Progenitor cell of endocrine pancreas (in vitro differentiated cells): Measurements from ENCODE around the gene EXOC2. TPM values are rescaled to one million over a fixed set of nuclear protein-coding genes. Genes with fewer than 3 reads are reported as not detected.

ENCODE experiments used
- DNase-seq: peaks from one replicate; pipeline ENCODE4 v3.0.0; 2021; ENCODE audit warnings: low spot score; ENCODE audit not compliant: unreplicated experiment
- H3K27ac Mint-ChIP-seq: 2 replicates; pipeline ENCODE4 v1.8.0; 2021; ENCODE audit warnings: mild to moderate bottlenecking, moderate library complexity, mixed read lengths
- H3K27me3 Mint-ChIP-seq: 2 replicates; pipeline ENCODE4 v1.8.0; 2021; ENCODE audit warnings: mixed read lengths
- H3K36me3 Mint-ChIP-seq: 2 replicates; pipeline ENCODE4 v1.8.0; 2022; ENCODE audit warnings: mixed read lengths; ENCODE audit not compliant: insufficient read depth
- H3K4me1 Mint-ChIP-seq: 2 replicates; pipeline ENCODE4 v1.8.0; 2021; ENCODE audit warnings: low read depth, mixed read lengths
- H3K4me3 Mint-ChIP-seq: 2 replicates; pipeline ENCODE4 v1.8.0; 2021; ENCODE audit warnings: low read depth, mild to moderate bottlenecking, moderate library complexity, mixed read lengths
- H3K9me3 Mint-ChIP-seq: 2 replicates; pipeline ENCODE4 v1.8.0; 2021; ENCODE audit warnings: low read depth, mixed read lengths
- total RNA-seq: library from RNA; stranded (reverse); gene quantifications from 2 replicates; pipeline ENCODE4 v1.2.1, GENCODE V29; 2021
- TF ChIP-seq, protein P1 (sequence below): fragments of 200-600 bp; sonication (generic); IDR thresholded peaks from one replicate; pipeline ENCODE4 v1.5.0; 2021; ENCODE audit warnings: antibody characterized with exemption, mild to moderate bottlenecking; ENCODE audit not compliant: unreplicated experiment

EXOC2 gene
- total RNA-seq, 1 donor from 2014 or later = 24.4 TPM

DNA sequence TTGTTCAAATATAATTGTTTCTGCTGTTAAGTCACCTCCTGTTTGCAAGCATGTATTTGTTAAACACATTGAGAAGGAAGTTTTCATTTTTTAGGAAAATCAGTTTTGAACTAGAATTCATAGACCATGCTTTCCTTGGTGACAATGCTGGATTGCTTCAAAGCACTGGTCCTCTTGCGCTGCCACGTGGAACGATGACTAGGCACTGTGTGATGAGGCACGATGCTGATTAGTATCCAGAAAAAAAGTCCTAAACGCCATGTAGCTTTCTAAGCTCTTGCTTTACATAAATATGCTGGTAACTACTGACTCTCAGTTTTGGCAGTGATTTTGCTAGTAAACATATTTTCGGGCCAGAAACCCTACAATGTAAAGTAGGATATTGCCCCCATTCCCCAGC is 11.1 kb upstream of the EXOC2 start:
- TF ChIP-seq, protein P1, sequence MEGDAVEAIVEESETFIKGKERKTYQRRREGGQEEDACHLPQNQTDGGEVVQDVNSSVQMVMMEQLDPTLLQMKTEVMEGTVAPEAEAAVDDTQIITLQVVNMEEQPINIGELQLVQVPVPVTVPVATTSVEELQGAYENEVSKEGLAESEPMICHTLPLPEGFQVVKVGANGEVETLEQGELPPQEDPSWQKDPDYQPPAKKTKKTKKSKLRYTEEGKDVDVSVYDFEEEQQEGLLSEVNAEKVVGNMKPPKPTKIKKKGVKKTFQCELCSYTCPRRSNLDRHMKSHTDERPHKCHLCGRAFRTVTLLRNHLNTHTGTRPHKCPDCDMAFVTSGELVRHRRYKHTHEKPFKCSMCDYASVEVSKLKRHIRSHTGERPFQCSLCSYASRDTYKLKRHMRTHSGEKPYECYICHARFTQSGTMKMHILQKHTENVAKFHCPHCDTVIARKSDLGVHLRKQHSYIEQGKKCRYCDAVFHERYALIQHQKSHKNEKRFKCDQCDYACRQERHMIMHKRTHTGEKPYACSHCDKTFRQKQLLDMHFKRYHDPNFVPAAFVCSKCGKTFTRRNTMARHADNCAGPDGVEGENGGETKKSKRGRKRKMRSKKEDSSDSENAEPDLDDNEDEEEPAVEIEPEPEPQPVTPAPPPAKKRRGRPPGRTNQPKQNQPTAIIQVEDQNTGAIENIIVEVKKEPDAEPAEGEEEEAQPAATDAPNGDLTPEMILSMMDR = no peak
- no peaks in the 10 kb centered on the region for H3K36me3 Mint-ChIP-seq
- no peak for DNase-seq
- peaks cover 7% of the 10 kb centered on the region for H3K4me1 Mint-ChIP-seq
- H3K9me3 Mint-ChIP-seq = no peaks in the 10 kb centered on the region
- H3K4me3 Mint-ChIP-seq = no peak overlapping the region
- H3K27me3 Mint-ChIP-seq = peaks cover 10% of the 10 kb centered on the region
- no peak overlapping the region for H3K27ac Mint-ChIP-seq

DNA sequence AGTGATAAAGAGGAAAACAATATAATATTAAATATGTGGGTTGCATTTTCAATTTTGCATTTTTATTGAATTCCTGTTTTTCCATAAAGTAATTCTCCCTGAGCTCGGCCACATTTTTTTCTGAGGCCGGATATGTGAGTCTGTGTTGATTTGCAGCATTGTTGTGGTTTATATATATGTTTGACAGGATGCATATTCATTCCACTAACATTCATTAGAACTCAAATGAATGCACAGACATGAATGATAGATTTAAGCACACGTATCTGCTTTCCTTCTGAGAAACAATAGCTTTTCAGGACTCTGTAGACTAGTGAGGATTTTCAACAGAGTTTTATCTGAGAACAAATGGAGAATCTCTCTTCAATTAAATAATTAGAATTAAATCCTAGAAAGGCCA is 10.6 kb upstream of the EXOC2 start:
- no peak for DNase-seq
- Mint-ChIP-seq H3K4me1 (peaks cover 7% of the 10 kb centered on the region), H3K9me3 (no peaks in the 10 kb centered on the region), H3K27me3 (peaks cover 9% of the 10 kb centered on the region), H3K27ac (no peak overlapping the region), H3K4me3 (no peak overlapping the region), H3K36me3 (no peaks in the 10 kb centered on the region)
- TF ChIP-seq, protein P1 = no peak

DNA sequence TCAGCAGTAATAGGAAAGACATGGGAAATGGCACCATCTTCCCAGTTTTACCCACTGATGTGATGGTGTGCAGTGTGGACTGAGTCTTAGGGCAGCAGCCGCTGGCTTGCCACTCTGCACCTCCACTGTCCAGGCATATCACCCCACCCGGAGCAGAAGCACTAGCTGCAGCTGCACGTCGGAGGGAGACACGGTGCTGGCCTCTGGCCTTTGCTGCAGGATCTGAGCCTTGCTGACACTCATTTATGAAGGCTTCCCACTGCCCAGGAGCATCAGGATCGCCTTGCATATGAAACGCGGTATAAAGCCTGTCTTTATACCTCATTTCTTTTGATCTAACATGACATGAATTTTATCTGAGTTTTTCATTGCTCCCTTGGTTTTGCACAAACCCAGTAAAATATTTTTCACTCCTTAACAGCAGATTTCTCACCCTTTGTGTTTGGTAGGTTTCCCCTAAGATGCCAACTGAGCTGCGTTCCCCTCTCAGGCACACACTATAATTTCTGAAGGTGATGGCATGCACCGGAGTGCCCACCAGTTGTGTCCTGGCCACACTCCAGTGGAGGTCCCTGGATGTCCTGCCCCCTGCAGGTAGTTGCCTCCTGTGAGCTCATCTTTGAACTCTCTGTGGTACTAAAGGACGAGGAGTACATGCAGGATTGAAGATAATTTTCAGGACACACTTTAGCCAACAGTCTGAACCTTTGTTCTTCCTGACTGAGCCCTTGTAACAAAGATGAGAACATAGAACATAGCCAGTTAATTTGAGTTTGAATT is 9.0 kb upstream of the EXOC2 start:
- TF ChIP-seq, protein P1 = peak; percentile 29
- Mint-ChIP-seq H3K36me3 (no peaks in the 10 kb centered on the region), H3K4me3 (no peak overlapping the region), H3K27me3 (no peaks in the 10 kb centered on the region), H3K9me3 (no peaks in the 10 kb centered on the region), H3K27ac (no peak overlapping the region), H3K4me1 (peaks cover 7% of the 10 kb centered on the region)
- DNase-seq = no peak

DNA sequence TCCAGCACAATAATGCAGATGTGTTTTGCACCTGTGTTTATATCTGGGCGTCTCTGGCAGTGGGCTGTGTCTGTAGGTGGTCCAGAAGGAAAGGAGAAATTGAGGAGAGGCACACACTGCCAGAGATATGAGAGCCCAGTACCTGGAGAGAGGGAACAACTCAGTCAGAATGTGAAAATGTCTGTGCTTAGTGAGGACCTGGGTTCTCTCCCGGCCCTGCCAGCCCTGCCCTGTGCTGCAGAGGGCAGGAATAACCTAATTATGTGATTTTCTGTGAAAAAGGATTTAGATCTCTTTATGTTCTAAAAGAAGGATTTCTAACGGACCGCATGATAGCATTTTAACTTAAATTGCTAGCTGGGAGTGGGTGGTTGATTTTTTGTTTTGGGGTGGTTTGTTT is 8.3 kb upstream of the EXOC2 start:
- DNase-seq = no peak
- Mint-ChIP-seq H3K27me3 (no peaks in the 10 kb centered on the region), H3K9me3 (no peaks in the 10 kb centered on the region), H3K27ac (no peak overlapping the region), H3K36me3 (no peaks in the 10 kb centered on the region), H3K4me3 (no peak overlapping the region), H3K4me1 (peaks cover 7% of the 10 kb centered on the region)
- TF ChIP-seq, protein P1 = no peak

DNA sequence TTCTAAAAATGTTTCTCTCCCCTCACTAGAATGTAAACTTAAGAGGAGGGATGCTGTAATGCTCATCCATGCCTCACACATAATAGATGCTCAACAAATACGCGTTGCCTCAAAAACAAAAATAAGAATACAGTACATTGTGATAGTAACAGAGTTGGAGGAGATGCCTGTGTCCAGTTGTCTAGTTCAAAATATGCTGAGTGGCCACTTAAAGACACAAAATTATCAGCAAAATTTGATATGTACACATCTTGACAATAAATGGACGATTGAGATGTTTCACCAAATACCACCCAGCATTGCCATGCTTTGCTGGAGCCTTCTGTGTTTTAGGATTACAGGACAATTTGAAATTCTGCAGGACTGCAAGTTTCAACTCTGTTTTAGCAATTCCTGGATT is 7.6 kb upstream of the EXOC2 start:
- no peaks in the 10 kb centered on the region for H3K27me3 Mint-ChIP-seq
- peaks cover 7% of the 10 kb centered on the region for H3K4me1 Mint-ChIP-seq
- H3K36me3 Mint-ChIP-seq = no peaks in the 10 kb centered on the region
- DNase-seq = no peak
- no peak overlapping the region for H3K4me3 Mint-ChIP-seq
- TF ChIP-seq, protein P1 = no peak
- no peaks in the 10 kb centered on the region for H3K9me3 Mint-ChIP-seq
- H3K27ac Mint-ChIP-seq = no peak overlapping the region
